GM06990 (cell line): Measurements from ENCODE around the gene RSKR.

Experiments used
- DNase-seq: peaks from one replicate; pipeline ENCODE4 v3.0.0-alpha.2; 2011; ENCODE audit not compliant: insufficient read length; ENCODE audit errors: extremely low read depth
- H3K27me3 ChIP-seq: replicated peaks from 2 replicates; pipeline ENCODE4 v1.6.0; 2011; ENCODE audit warnings: low read length; ENCODE audit not compliant: control insufficient read depth, insufficient read depth
- H3K36me3 ChIP-seq: 2 replicates; pipeline ENCODE4 v1.5.1; 2011; ENCODE audit warnings: low read length; ENCODE audit not compliant: control insufficient read depth, insufficient read depth
- H3K4me3 ChIP-seq: replicated peaks from 2 replicates; pipeline ENCODE4 v1.5.1; 2011; ENCODE audit warnings: low read depth, mild to moderate bottlenecking, control low read depth, low read length
- CTCF ChIP-seq: IDR thresholded peaks from 2 replicates; pipeline ENCODE4 v1.5.1; 2011; ENCODE audit warnings: low read length, control low read depth, mild to moderate bottlenecking, inconsistent platforms; ENCODE audit not compliant: insufficient read depth, poor library complexity, severe bottlenecking

The RSKR gene

DNA sequence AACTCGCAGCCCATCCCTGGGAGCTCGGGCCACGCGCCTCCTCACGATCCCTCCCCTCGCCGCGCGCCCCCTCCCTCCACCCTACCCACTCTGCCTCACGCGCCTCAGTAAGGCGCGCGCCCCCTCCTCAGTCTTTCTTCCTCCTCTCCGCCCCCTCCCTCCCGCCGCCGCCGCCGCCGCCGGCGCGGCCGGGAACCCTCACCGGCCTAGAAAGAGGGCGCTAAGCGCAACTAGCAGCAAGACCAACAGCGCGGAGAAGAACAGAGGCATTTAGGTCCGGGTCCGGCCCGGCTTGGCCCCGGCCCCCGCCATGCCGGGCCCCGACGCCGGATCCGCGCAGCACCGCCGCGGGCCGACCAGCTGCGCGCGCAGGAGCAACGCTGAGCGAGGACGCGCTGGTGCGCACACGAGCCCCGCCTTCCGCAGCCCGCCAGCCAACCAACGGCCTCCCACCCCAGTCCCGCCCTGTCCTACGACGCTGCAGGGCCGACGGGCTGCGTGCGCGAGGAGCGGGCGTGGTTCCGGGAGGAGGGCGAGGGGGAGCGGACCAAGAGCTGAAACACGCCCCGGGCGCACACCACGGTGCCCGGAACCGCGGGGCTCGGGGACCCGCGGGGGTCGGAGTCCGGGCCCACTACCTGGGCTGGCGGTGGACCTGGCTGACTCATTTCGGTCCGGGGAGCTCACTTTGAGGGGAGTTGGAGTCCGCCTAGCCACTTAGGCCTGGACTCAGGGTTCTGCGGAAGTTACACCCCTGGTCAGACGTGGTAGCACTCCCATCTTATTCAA, 31.0 kb upstream of the RSKR start, which contains the start of gene BLTP2:
TSS of gene BLTP2 (minus strand) at position 372 of the 789 bp plus-strand sequence. CDS start at position 270, 102 bp downstream.
- no peak for TF ChIP-seq CTCF
- no peaks in the 10 kb centered on the region for H3K27me3 ChIP-seq
- peak within 1 kb of the TSS; percentile 100 for H3K4me3 ChIP-seq
- H3K36me3 ChIP-seq: peaks cover 22% of the 10 kb centered on the region
- peak; percentile 98 for DNase-seq

GRCh38 chr17:28643983-28644786, 30.2 kb upstream of the RSKR start:
- TF ChIP-seq CTCF: peak; percentile 42
- Histone ChIP-seq H3K36me3 (peaks cover 27% of the 10 kb centered on the region), H3K4me3 (peak overlapping the region; percentile 100), H3K27me3 (no peaks in the 10 kb centered on the region)
- peak; percentile 42 for DNase-seq

GRCh38 chr17:28641579-28641978, 27.6 kb upstream of the RSKR start:
- Histone ChIP-seq H3K36me3 (peaks cover 42% of the 10 kb centered on the region), H3K27me3 (no peaks in the 10 kb centered on the region), H3K4me3 (no peak overlapping the region)
- TF ChIP-seq CTCF: no peak
- no peak for DNase-seq

DNA sequence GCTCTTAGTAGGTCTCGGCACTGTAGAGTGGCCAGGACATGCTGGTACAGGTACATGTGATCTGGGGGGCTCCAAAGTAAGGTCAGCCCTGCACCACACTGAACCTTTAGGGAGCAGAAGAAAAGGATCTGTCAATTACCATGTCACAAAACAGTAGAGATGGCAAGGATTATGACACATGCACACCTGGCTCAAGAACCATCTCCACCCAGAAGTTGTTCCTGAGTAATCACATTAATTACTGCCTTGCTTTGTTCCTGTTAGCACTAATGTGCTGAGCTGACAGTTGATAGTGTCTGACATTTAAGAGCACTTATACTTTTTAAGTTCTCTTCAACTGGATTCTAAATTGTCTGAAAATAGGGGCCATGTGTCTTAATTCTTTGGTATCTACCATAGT, 21.5 kb upstream of the RSKR start:
- no peak for TF ChIP-seq CTCF
- Histone ChIP-seq H3K27me3 (no peaks in the 10 kb centered on the region), H3K4me3 (no peak overlapping the region), H3K36me3 (peaks cover 53% of the 10 kb centered on the region)
- DNase-seq: no peak

DNA sequence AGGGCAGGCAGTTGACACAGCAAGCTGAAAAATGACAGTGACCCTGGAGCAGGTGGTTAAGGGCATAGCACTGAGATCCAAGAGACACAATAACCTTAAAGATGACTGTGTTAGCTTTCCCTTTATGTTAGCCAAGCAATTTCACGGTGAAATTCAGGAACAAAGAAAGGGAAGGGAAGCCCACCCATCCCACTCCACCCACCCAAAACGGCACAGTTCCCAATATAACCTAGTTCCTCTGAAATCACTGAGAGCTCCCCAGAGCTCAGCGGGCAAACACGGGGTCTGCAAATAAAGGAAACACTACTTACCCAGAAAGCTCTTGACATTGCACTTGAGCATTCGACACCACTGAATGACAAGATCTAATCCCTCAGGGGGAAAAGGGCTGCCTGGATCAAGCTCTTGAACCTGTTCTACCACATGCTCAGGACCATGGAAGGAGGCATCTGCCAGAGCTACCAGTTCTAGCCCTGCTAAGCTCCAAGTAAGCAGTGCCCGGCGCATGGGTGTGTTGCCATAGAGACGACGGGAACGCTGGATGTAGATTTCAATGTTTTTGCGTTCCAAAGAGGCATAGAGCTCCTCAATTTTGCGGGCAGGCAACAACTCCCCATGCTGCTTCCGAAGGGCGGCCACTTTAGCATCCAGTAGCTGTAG, 20.4 kb upstream of the RSKR start:
- no peak for TF ChIP-seq CTCF
- DNase-seq: no peak
- Histone ChIP-seq H3K27me3 (no peaks in the 10 kb centered on the region), H3K4me3 (no peak overlapping the region), H3K36me3 (peaks cover 46% of the 10 kb centered on the region)
